Keratinocyte (primary cell): Measurements from ENCODE around the gene USH2A. TPM values are rescaled to one million over a fixed set of nuclear protein-coding genes. Genes with fewer than 3 reads are reported as not detected.

Source experiments
- DNase-seq: peaks from one replicate; pipeline ENCODE4 v3.0.0-alpha.2; 2011; ENCODE audit warnings: low read depth, missing footprints, low spot score
- FAIRE-seq: peaks from 2 replicates; lab custom pipeline; 2011; peaks lifted over from hg19 to GRCh38; lab: Jason Lieb, UNC
- H2AFZ ChIP-seq: 2 replicates; pipeline ENCODE4 v1.6.0; 2012; ENCODE audit warnings: low read length, control low read depth, inconsistent platforms; ENCODE audit not compliant: control insufficient read depth
- H3K27ac ChIP-seq: 2 replicates; pipeline ENCODE4 v1.5.1; 2011; ENCODE audit warnings: low read length; ENCODE audit not compliant: control insufficient read depth, insufficient read depth
- H3K27me3 ChIP-seq: 3 replicates; pipeline ENCODE4 v1.6.0; 2011; ENCODE audit warnings: low read length; ENCODE audit not compliant: control insufficient read depth, insufficient read depth; ENCODE audit errors: extremely low read depth
- H3K36me3 ChIP-seq, 2 experiments: 2 replicates in 1 of 2; 3 replicates in 1 of 2; pipeline ENCODE4 v1.5.1; 2011; ENCODE audit warnings: low read length in 2 of 2, mild to moderate bottlenecking in 1 of 2; ENCODE audit not compliant: control insufficient read depth in 2 of 2, insufficient read depth in 2 of 2; ENCODE audit errors: extremely low read depth in 1 of 2
- H3K4me1 ChIP-seq: 3 replicates; pipeline ENCODE4 v1.5.1; 2011; ENCODE audit warnings: low read length; ENCODE audit not compliant: control insufficient read depth, insufficient read depth; ENCODE audit errors: extremely low read depth
- H3K4me2 ChIP-seq: 3 replicates; pipeline ENCODE4 v1.6.0; 2011; ENCODE audit warnings: low read depth, low read length; ENCODE audit not compliant: control insufficient read depth, insufficient read depth; ENCODE audit errors: extremely low read depth
- H3K4me3 ChIP-seq, 3 experiments: fragments of 200-600 bp in 1 of 3; sonication (generic) in 1 of 3; 2 replicates in 2 of 3; 3 replicates in 1 of 3; pipeline ENCODE4 v1.5.1; 2011 to 2016; ENCODE audit warnings: low read length in 3 of 3, mild to moderate bottlenecking in 3 of 3, control low read depth in 2 of 3, inconsistent platforms in 1 of 3, low read depth in 1 of 3, mixed read lengths in 1 of 3, mixed run types in 1 of 3, moderate library complexity in 1 of 3; ENCODE audit not compliant: control insufficient read depth in 2 of 3, insufficient read depth in 2 of 3; ENCODE audit errors: extremely low read depth in 1 of 3
- H3K79me2 ChIP-seq: 2 replicates; pipeline ENCODE4 v1.6.0; 2012; ENCODE audit warnings: low read length; ENCODE audit not compliant: control insufficient read depth, insufficient read depth
- H3K9ac ChIP-seq: 3 replicates; pipeline ENCODE4 v1.6.0; 2011; ENCODE audit warnings: low read length; ENCODE audit not compliant: control insufficient read depth, insufficient read depth; ENCODE audit errors: extremely low read depth
- H3K9me1 ChIP-seq: 3 replicates; pipeline ENCODE4 v1.6.0; 2011; ENCODE audit warnings: low read length; ENCODE audit not compliant: control insufficient read depth, insufficient read depth; ENCODE audit errors: extremely low read depth
- H3K9me3 ChIP-seq: 2 replicates; pipeline ENCODE4 v1.5.1; 2012; ENCODE audit warnings: low read depth, low read length; ENCODE audit not compliant: control insufficient read depth
- H4K20me1 ChIP-seq: 3 replicates; pipeline ENCODE4 v1.6.0; 2011; ENCODE audit warnings: low read length; ENCODE audit not compliant: control insufficient read depth, insufficient read depth; ENCODE audit errors: extremely low read depth
- CTCF ChIP-seq, 3 experiments: IDR thresholded peaks in 1 of 3; conservative IDR thresholded peaks in 1 of 3; optimal IDR thresholded peaks in 1 of 3; 2 replicates in 2 of 3; 3 replicates in 1 of 3; pipeline versions ENCODE3 to v1.5.1; 2011; ENCODE audit warnings: low read length in 3 of 3, mild to moderate bottlenecking in 3 of 3, moderate library complexity in 2 of 3, control low read depth in 1 of 3, inconsistent platforms in 1 of 3; ENCODE audit not compliant: insufficient read depth in 2 of 3; ENCODE audit errors: extremely low read depth in 1 of 3
- EZH2 ChIP-seq: IDR thresholded peaks from one replicate; pipeline ENCODE4 v1.6.1; 2012; ENCODE audit warnings: inconsistent platforms, mild to moderate bottlenecking, low read length, moderate library complexity
- dilution Hi-C: fragments of 300-500 bp; cut with MboI; formaldehyde crosslinking; loops from one replicate; pipeline ENCODE4 v1.7.0; 2020; ENCODE audit warnings: low sequenced_read_pairs; ENCODE audit not compliant: extremely low pct_ligation_motif_present
- polyA plus RNA-seq, 5 experiments: library from polyadenylated mRNA; depleted of rRNA in 3 of 5; stranded (reverse) in 3 of 5; stranded (forward) in 1 of 5; unstranded in 1 of 5; fragments of >200 nt; gene quantifications; 1 replicate in 1 of 5; 2 replicates in 3 of 5; 3 replicates in 1 of 5; pipeline versions ENCODE4 v1.2.1 to v1.2.3, GENCODE V29; 2011 to 2012; ENCODE audit warnings: missing spikeins in 2 of 5, low read depth in 1 of 5, low replicate concordance in 1 of 5

Gene USH2A
- polyA plus RNA-seq, 1 donor (not counting 4 experiments of a cell fraction or from before 2014, with no cell fraction given) = not detected

- H3K36me3 ChIP-seq = no peaks in the 10 kb centered on the region
- H4K20me1 ChIP-seq = no peaks in the 10 kb centered on the region
- no peaks in the 10 kb centered on the region for H3K9me1 ChIP-seq
- no peak for TF ChIP-seq EZH2
- TF ChIP-seq CTCF (optimal IDR thresholded peaks at IDR 0.05 in 1 of 3, IDR thresholded peaks at IDR 0.05 in 1 of 3, conservative IDR thresholded peaks at IDR 0.05 in 1 of 3; ENCODE audit: extremely low read depth in 1 of 3, insufficient read depth in 2 of 3, low read length in 3 of 3) = no peak
- no peak overlapping the region for H3K9ac ChIP-seq
- H3K4me1 ChIP-seq = no peaks in the 10 kb centered on the region
- H3K4me2 ChIP-seq = no peak overlapping the region
- DNase-seq = no peak
- H3K4me3 ChIP-seq = no peak overlapping the region
- dilution Hi-C loops = no loop called here
- no peak overlapping the region for H3K27ac ChIP-seq
- H3K79me2 ChIP-seq = no peaks in the 10 kb centered on the region
- H3K9me3 ChIP-seq = no peaks in the 10 kb centered on the region
- no peak for FAIRE-seq
- H2AFZ ChIP-seq = no peak overlapping the region
- H3K27me3 ChIP-seq = no peaks in the 10 kb centered on the region
These were observed 535.6 kb downstream of the USH2A start for GRCh38 chr1:215887627-215888026.

- Histone ChIP-seq H3K4me1 (no peaks in the 10 kb centered on the region), H3K36me3 (no peaks in the 10 kb centered on the region), H3K4me3 (no peak overlapping the region), H3K9me1 (no peaks in the 10 kb centered on the region), H3K79me2 (no peaks in the 10 kb centered on the region), H3K9ac (no peak overlapping the region), H4K20me1 (no peaks in the 10 kb centered on the region), H2AFZ (no peak overlapping the region), H3K27ac (no peak overlapping the region), H3K9me3 (no peaks in the 10 kb centered on the region), H3K27me3 (no peaks in the 10 kb centered on the region), H3K4me2 (no peak overlapping the region)
- FAIRE-seq (no peak), DNase-seq (no peak)
- TF ChIP-seq CTCF (optimal IDR thresholded peaks at IDR 0.05 in 1 of 3, IDR thresholded peaks at IDR 0.05 in 1 of 3, conservative IDR thresholded peaks at IDR 0.05 in 1 of 3; ENCODE audit: extremely low read depth in 1 of 3, insufficient read depth in 2 of 3, low read length in 3 of 3) (no peak), EZH2 (no peak)
- dilution Hi-C loops = no loop called here
These were observed 540.2 kb downstream of the USH2A start for GRCh38 chr1:215883004-215883403.
